Measurements from ENCODE around the gene SPTBN1.

SPTBN1 gene

GRCh38 chr2:54455563-54456361 lies at the start of gene SPTBN1:
Gene SPTBN1 (plus strand): TSS chr2:54456327. CDS start chr2:54526419, 70,092 bp downstream.
- Mint-ChIP-seq H3K27me3 (ENCODE audit: low read depth, poor library complexity) (peaks cover 15% of the 10 kb centered on the region), H3K36me3 (ENCODE audit: low read depth) (no peaks in the 10 kb centered on the region), H3K9me3 (no peaks in the 10 kb centered on the region), H3K4me1 (peaks cover 34% of the 10 kb centered on the region), H3K27ac (peak within 1 kb of the TSS; percentile 68), H3K4me3 (peak within 1 kb of the TSS; percentile 94)
- no peak for TF ChIP-seq CTCF (IDR thresholded peaks at IDR 0.05)
- peak; percentile 90 for DNase-seq

- Mint-ChIP-seq H3K27me3 (ENCODE audit: low read depth, poor library complexity) (peaks cover 8% of the 10 kb centered on the region), H3K27ac (no peak overlapping the region), H3K4me1 (peaks cover 11% of the 10 kb centered on the region), H3K36me3 (ENCODE audit: low read depth) (no peaks in the 10 kb centered on the region), H3K9me3 (no peaks in the 10 kb centered on the region), H3K4me3 (no peak overlapping the region)
- no peak for DNase-seq
- no peak for TF ChIP-seq CTCF (IDR thresholded peaks at IDR 0.05)
Measured at GRCh38 chr2:54407693-54408092, 48.4 kb upstream of the SPTBN1 start.

GRCh38 chr2:54408288-54408687 lies 47.8 kb upstream of the SPTBN1 start:
- H3K4me1 Mint-ChIP-seq, result peaks cover 11% of the 10 kb centered on the region
- no peak for TF ChIP-seq CTCF (IDR thresholded peaks at IDR 0.05)
- H3K9me3 Mint-ChIP-seq, result no peaks in the 10 kb centered on the region
- no peak overlapping the region for H3K27ac Mint-ChIP-seq
- no peak overlapping the region for H3K4me3 Mint-ChIP-seq
- DNase-seq, result no peak
- H3K36me3 Mint-ChIP-seq (ENCODE audit: low read depth), result no peaks in the 10 kb centered on the region
- H3K27me3 Mint-ChIP-seq (ENCODE audit: low read depth, poor library complexity), result peaks cover 8% of the 10 kb centered on the region

GRCh38 chr2:54409752-54410151 lies 46.4 kb upstream of the SPTBN1 start:
- TF ChIP-seq CTCF (IDR thresholded peaks at IDR 0.05), result no peak
- Mint-ChIP-seq H3K9me3 (no peaks in the 10 kb centered on the region), H3K36me3 (ENCODE audit: low read depth) (no peaks in the 10 kb centered on the region), H3K27me3 (ENCODE audit: low read depth, poor library complexity) (peaks cover 8% of the 10 kb centered on the region), H3K4me1 (peaks cover 11% of the 10 kb centered on the region), H3K27ac (peak overlapping the region; percentile 26), H3K4me3 (no peak overlapping the region)
- DNase-seq, result no peak

GRCh38 chr2:54411801-54412354 lies 44.2 kb upstream of the SPTBN1 start:
- DNase-seq, result no peak
- Mint-ChIP-seq H3K27me3 (ENCODE audit: low read depth, poor library complexity) (peaks cover 9% of the 10 kb centered on the region), H3K27ac (no peak overlapping the region), H3K4me1 (peaks cover 30% of the 10 kb centered on the region), H3K9me3 (no peaks in the 10 kb centered on the region), H3K4me3 (no peak overlapping the region), H3K36me3 (ENCODE audit: low read depth) (no peaks in the 10 kb centered on the region)
- no peak for TF ChIP-seq CTCF (IDR thresholded peaks at IDR 0.05)

Data from nephron progenitor cell (in vitro differentiated cells).